Activated CD8-positive, alpha-beta memory T cell treated with anti-CD3 and anti-CD28 coated beads, Interleukin-2, amount 50 U/mL, for 24 hours (primary cell): ENCODE data around the gene EPO.
"Not testable (repeated sequence)": the region's sequence is repeated elsewhere in the genome, so short reads cannot be mapped to it uniquely, and the experiment has no call there.

Experiments
- DNase-seq: peaks from one replicate; pipeline ENCODE4 v3.0.0-alpha.2; 2020; ENCODE audit errors: extremely low read depth

EPO gene

GRCh38 chr7:100736671-100737070, 16.4 kb downstream of the EPO start:
- DNase-seq, result no peak

DNA sequence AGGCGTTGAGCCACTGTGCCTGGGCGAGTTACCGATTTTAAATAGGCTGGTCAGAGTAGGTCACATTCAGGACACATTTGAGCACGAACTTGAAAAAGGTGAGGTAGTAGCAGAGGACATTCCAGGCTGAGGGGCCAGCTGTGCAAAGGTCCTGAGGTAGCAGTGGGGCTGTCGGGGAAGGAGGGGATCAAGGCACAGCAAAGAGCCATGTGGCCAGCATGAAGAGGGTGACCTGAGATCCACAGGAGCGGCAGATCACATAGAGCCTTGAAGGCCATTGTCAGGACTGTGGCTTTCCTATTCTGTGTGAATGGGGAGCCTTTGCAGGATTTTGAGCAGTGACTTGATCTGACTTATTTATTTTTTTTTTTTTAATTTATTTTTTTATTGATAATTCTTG, 19.7 kb downstream of the EPO start:
- no peak for DNase-seq

- no peak for DNase-seq
Observed at GRCh38 chr7:100744605-100745004, 24.3 kb downstream of the EPO start.

DNA sequence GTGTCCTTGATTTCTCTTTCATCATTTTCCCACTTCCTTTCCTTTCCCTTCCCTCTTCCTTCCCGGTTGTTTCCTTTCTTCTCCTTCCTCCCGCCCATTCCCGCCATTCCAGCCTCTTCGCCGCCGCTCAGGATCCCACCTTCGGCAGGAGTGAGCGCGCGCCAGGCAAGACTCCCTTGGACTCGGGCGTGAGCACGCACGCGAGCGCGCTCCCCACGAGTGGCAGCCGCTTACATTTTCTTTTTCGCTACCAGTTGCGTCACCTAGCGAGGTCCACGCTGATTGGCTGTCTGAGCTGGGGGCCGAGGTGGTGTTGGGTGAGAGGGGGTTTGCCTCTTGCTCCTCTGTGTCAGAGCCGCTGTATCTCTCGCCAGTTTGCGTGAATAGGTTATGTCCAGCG, 24.9 kb downstream of the EPO start:
- no peak for DNase-seq

GRCh38 chr7:100752994-100753393, 32.7 kb downstream of the EPO start:
- no peak for DNase-seq

DNA sequence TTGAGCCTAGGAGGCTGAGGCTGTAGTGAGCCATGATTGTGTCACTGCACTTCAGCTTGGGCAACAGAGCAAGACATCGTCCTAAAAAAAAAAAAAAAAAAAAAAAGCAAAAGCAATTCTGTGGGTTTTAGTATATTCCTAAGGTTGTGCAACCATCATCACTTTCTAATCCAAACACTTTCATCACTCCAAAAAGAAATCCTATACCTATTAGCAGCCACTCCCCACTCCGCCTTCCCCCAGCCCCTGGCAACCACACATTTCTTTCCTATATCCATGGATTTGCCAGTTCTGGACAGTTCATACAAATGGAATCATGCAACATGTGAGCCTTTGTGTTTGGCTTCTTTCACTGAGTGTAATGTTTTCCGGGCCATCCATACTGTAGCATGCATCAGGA, 33.5 kb downstream of the EPO start:
- no peak for DNase-seq

- no peak for DNase-seq
Observed at GRCh38 chr7:100759357-100760171, 39.3 kb downstream of the EPO start.

DNA sequence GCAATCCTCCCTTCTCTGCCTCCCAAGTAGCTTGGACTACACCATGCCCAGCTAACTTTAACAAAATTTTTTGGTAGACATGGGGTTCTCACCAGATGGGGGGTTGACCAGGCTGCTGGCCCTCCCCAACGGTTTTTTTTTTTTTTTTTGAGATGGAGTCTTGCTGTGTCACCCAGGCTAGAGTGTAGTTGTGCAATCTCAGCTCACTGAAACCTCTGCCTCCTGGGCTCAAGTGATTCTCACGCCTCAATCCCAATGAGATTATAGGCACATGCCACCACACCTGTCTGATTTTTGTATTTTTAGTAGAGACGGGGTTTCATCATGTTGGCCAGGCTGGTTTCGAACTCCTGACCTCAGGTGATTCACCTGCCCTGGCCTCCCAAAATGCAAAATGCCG, 42.6 kb downstream of the EPO start:
- DNase-seq, result not testable (repeated sequence)

DNA sequence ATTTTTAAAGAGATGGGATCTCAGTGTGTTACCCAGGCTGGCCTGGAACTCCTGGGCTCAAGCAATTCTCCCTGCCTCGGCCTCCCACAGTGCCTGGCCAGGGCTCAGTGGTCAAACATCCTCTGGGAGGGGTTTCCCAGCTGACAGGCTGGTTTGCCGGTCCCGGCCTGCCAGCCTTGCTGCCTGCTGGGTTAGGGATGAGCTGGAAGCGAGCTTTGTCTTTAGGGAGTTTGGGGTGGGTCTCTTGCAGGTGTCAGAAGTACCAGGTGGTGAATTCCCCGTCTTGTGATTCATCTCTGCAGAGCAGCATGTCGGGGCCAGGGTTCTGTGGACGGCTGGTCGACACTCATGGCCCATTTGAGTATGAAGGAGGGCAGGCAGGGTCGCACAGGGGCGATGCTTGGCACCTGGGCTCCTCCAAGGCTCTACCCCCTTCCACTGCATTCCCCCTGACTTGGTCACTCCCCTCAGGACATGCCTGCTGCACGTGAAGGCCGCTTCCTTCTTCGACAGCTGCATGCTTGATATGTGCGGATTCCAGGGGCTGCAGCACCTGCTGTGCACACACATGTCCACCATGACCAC, 43.4 kb downstream of the EPO start:
- DNase-seq, result no peak

- no peak for DNase-seq
Observed at GRCh38 chr7:100764841-100765240, 44.6 kb downstream of the EPO start.

GRCh38 chr7:100765250-100765649, 45.0 kb downstream of the EPO start:
- DNase-seq, result no peak

DNA sequence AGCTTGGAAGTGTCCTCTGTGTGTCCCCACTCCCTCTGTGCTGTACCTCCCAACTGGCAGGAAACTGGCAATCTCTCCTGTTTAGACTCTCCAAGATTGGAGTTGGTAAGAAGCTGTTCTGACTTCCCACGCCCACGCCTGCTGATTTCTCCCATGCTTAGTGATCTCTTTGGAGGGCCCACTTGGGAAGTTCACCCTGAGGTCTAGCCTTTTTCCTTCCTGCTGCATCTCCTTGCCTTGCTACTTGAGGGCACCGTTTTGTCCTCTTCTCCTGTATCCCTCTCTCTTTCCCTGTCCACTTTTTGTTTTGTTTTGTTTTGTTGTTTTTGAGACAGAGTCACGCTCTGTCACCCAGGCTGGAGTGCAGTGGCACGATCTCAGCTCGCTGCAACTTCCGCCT, 48.5 kb downstream of the EPO start:
- DNase-seq, result no peak
